Liver (tissue), 9 donors: ENCODE measurements around the gene METTL17. TPM values are rescaled to one million over a fixed set of nuclear protein-coding genes. Genes with fewer than 3 reads are reported as not detected.
A peak's percentile ranks its signal among the peaks of the same experiment; 100 is the strongest.

Source experiments
- DNase-seq: peaks from one replicate; pipeline ENCODE4 v3.0.0-alpha.2; 2017; ENCODE audit warnings: low spot score
- H3K27ac ChIP-seq, 2 donors: one replicate each; pipeline ENCODE4 v1.7.0; 2013; ENCODE audit warnings: inconsistent platforms in 2 of 2, low read length in 2 of 2, control low read depth in 1 of 2, low read depth in 1 of 2, mild to moderate bottlenecking in 1 of 2
- H3K27me3 ChIP-seq, 4 donors: one replicate each; pipeline versions ENCODE4 v1.6.1 to v1.7.0; 2013; ENCODE audit warnings: low read length in 3 of 4, inconsistent platforms in 1 of 4, mild to moderate bottlenecking in 1 of 4, moderate library complexity in 1 of 4; ENCODE audit not compliant: control insufficient read depth in 4 of 4, insufficient read depth in 4 of 4
- H3K36me3 ChIP-seq, 4 donors: one replicate each; pipeline versions ENCODE4 v1.6.1 to v1.7.0; 2013; ENCODE audit warnings: low read length in 3 of 4, mild to moderate bottlenecking in 3 of 4, low read depth in 1 of 4, moderate library complexity in 1 of 4; ENCODE audit not compliant: control insufficient read depth in 4 of 4, insufficient read depth in 3 of 4
- H3K4me1 ChIP-seq, 4 donors: one replicate each; pipeline versions ENCODE4 v1.6.1 to v1.7.0; 2013; ENCODE audit warnings: low read length in 3 of 4, mild to moderate bottlenecking in 3 of 4, moderate library complexity in 1 of 4; ENCODE audit not compliant: control insufficient read depth in 4 of 4, insufficient read depth in 4 of 4
- H3K4me3 ChIP-seq, 3 donors: one replicate each; pipeline versions ENCODE4 v1.6.1 to v1.7.0; 2013; ENCODE audit warnings: low read length in 3 of 3, control low read depth in 1 of 3, low read depth in 1 of 3, mild to moderate bottlenecking in 1 of 3
- H3K9ac ChIP-seq, 2 donors: one replicate each; pipeline ENCODE4 v1.7.0; 2013; ENCODE audit warnings: low read length in 2 of 2, mild to moderate bottlenecking in 2 of 2, moderate library complexity in 2 of 2, control low read depth in 1 of 2, low read depth in 1 of 2
- H3K9me3 ChIP-seq, 4 donors: one replicate each; pipeline versions ENCODE4 v1.6.1 to v1.7.0; 2013; ENCODE audit warnings: low read length in 3 of 4; ENCODE audit not compliant: control insufficient read depth in 4 of 4
- ATF3 ChIP-seq: IDR thresholded peaks from 2 replicates; pipeline ENCODE4 v1.6.1; 2016; ENCODE audit warnings: antibody characterized with exemption
- EGR1 ChIP-seq, 2 donors: IDR thresholded peaks; 2 replicates each; pipeline ENCODE4 v1.6.1; 2016 to 2018; ENCODE audit warnings: antibody characterized with exemption in 2 of 2, low read depth in 2 of 2
- FOXA1 ChIP-seq: IDR thresholded peaks from 2 replicates; pipeline ENCODE4 v1.6.1; 2016; ENCODE audit warnings: antibody characterized with exemption
- FOXA2 ChIP-seq: IDR thresholded peaks from 2 replicates; pipeline ENCODE4 v1.6.1; 2016; ENCODE audit warnings: antibody characterized with exemption
- GABPA ChIP-seq, 2 donors: IDR thresholded peaks in 1 of 2; conservative IDR thresholded peaks in 1 of 2; 2 replicates each; pipeline ENCODE4 v1.6.1; 2016; ENCODE audit warnings: antibody characterized with exemption in 2 of 2, mild to moderate bottlenecking in 1 of 2, moderate library complexity in 1 of 2
- HNF4A ChIP-seq, 2 donors: conservative IDR thresholded peaks; 2 replicates each; pipeline ENCODE4 v1.6.1; 2016; ENCODE audit warnings: antibody characterized with exemption in 2 of 2, mild to moderate bottlenecking in 2 of 2
- HNF4G ChIP-seq: IDR thresholded peaks from 2 replicates; pipeline ENCODE4 v1.6.1; 2016; ENCODE audit warnings: antibody characterized with exemption
- JUND ChIP-seq, 2 donors: IDR thresholded peaks; 2 replicates each; pipeline ENCODE4 v1.6.1; 2016; ENCODE audit warnings: antibody characterized with exemption in 2 of 2
- MAX ChIP-seq: IDR thresholded peaks from 2 replicates; pipeline ENCODE4 v1.6.1; 2016; ENCODE audit warnings: antibody characterized with exemption
- NR2F2 ChIP-seq: IDR thresholded peaks from 2 replicates; pipeline ENCODE4 v1.6.1; 2016; ENCODE audit warnings: antibody characterized with exemption
- RAD21 ChIP-seq, 2 donors: IDR thresholded peaks; 2 replicates each; pipeline ENCODE4 v1.6.1; 2016; ENCODE audit warnings: antibody characterized with exemption in 2 of 2, mild to moderate bottlenecking in 2 of 2
- RXRA ChIP-seq, 2 donors: IDR thresholded peaks; 2 replicates each; pipeline ENCODE4 v1.6.1; 2017 to 2018; ENCODE audit warnings: antibody characterized with exemption in 2 of 2, mild to moderate bottlenecking in 1 of 2
- SP1 ChIP-seq: IDR thresholded peaks from 2 replicates; pipeline ENCODE4 v1.6.1; 2018; ENCODE audit warnings: antibody characterized with exemption, mild to moderate bottlenecking
- TAF1 ChIP-seq: conservative IDR thresholded peaks from 2 replicates; pipeline ENCODE4 v1.6.1; 2016; ENCODE audit warnings: antibody characterized with exemption, mild to moderate bottlenecking
- YY1 ChIP-seq: IDR thresholded peaks from 2 replicates; pipeline ENCODE4 v1.6.1; 2016; ENCODE audit warnings: antibody characterized with exemption, mild to moderate bottlenecking
- WGBS: extraction: QIAGEN DNeasy Blood & Tissue Kit; methylation state at CpG from one replicate; pipeline ENCODE4 v1.1.7; 2013; 5-methylcytosine and 5-hydroxymethylcytosine counted together
- polyA plus RNA-seq, 2 donors: library from polyadenylated mRNA; stranded (reverse) in 1 of 2; unstranded in 1 of 2; fragments of 200-250 nt in 1 of 2; fragments of >200 nt in 1 of 2; fragmentation: Nextera tagmentation in 1 of 2; extraction: Ambion mirVana in 1 of 2; gene quantifications; one replicate each; pipeline versions ENCODE4 v1.2.1 to v1.2.3, GENCODE V29; 2013 to 2015
- total RNA-seq, 2 donors: library from RNA; depleted of rRNA; stranded (reverse); fragments of >200 nt; gene quantifications; one replicate each; pipeline ENCODE4 v1.2.3, GENCODE V29; 2014
- TF ChIP-seq, protein P1 (sequence below): IDR thresholded peaks from 2 replicates; pipeline ENCODE4 v1.6.1; 2016; ENCODE audit warnings: antibody characterized with exemption
- TF ChIP-seq, protein P2 (sequence below): fragments of 150-350 bp; IDR thresholded peaks from 2 replicates; pipeline ENCODE4 v1.5.1; 2017; ENCODE audit warnings: improper control_type of control experiment, low read depth, low read length; ENCODE audit not compliant: missing input control
- donor health status: healthy.
- donor health status: healthy.
- donor health status: healthy.
- donor health status: healthy.
- donor health status: healthy.

The METTL17 gene
- total and polyA plus RNA-seq, 4 donors = 31.0 to 64.8 (median 47.3) TPM

DNA sequence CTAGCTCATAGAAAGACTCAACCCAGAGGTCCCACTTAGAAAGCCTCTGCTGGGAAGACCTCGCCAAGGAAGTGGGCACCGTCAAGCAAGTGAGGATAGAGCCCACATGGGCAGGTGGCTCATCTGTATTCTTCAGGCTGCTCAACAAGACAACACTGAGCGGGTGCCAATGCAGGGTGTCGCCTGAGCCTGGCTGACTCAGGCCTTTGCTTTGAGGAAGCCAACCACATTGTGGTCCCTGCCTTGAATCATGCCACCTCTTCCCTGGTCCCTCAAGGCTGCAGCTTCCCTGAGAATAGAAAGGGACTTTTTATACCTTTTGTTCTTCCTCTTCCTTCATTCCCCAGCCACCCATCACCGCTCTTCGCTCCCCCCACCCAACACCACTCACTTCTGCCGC is 47.0 kb downstream of the METTL17 start (continued):
- TF ChIP-seq JUND (IDR thresholded peaks at IDR 0.05) (no peak), YY1 (no peak), ATF3 (no peak), SP1 (no peak)
- TF ChIP-seq, protein P1, sequence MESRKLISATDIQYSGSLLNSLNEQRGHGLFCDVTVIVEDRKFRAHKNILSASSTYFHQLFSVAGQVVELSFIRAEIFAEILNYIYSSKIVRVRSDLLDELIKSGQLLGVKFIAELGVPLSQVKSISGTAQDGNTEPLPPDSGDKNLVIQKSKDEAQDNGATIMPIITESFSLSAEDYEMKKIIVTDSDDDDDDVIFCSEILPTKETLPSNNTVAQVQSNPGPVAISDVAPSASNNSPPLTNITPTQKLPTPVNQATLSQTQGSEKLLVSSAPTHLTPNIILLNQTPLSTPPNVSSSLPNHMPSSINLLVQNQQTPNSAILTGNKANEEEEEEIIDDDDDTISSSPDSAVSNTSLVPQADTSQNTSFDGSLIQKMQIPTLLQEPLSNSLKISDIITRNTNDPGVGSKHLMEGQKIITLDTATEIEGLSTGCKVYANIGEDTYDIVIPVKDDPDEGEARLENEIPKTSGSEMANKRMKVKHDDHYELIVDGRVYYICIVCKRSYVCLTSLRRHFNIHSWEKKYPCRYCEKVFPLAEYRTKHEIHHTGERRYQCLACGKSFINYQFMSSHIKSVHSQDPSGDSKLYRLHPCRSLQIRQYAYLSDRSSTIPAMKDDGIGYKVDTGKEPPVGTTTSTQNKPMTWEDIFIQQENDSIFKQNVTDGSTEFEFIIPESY = no peak

- Histone ChIP-seq H3K9me3 (no peaks in the 10 kb centered on the region), H3K27me3 (no peaks in the 10 kb centered on the region), H3K27ac (no peak overlapping the region), H3K4me3 (no peak overlapping the region), H3K4me1 (peaks cover 4 to 42% (median 28%) of the 10 kb centered on the region in 4 donors), H3K36me3 (no peaks in the 10 kb centered on the region), H3K9ac (no peak overlapping the region)
- TF ChIP-seq HNF4A (conservative IDR thresholded peaks at IDR 0.05) (no peak), MAX (no peak), NR2F2 (no peak)
- DNase-seq = no peak
- 92% methylated on average over 3 of the region's 3 CpGs for WGBS
These were observed 47.4 kb downstream of the METTL17 start for GRCh38 chr14:21037156-21037555.

DNA sequence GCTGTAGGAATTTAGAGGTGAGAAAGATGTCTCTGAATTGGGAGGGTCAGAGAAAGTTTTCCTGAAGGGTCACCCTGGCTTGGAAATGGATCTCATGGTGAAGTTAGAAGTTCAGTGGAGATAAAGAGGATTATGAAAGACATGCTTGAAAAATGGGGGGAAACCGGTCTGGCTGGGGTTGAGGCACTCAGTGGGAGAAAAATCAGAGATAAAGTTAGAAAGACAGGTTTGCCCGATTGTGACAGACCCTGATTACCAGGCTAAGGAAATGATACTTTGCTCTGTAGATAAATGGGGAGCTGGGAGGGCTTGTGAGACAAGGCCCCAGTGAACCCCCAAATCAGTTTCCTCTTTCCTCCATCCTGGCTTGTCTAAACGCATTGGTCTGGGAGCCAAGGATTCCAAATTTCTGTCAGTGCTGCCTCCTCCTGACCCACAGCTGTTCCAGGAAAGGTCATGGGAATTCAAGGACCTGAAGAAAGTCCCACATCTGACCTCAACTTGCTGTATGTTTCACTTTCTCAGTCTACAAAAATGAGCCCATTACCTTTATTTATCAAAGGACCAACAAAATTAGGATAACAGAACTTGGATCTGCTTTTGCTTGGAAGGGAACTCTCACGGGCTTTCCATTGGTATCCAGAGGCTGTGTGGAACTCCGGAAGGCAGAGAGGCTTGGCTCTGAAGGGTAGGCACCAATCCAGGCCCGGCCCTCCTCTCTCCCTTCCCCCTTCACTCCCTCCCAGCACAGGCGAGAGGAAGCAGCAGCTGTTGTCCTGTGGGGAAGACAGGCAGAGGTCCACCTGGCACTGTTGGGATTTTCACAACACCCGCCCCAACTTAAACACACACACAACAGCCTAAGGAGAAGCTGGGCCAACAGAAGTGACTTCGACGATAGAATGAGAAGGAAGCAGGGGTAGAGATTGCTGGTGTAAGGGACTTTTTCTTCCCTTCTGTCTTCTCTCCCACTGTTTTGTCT is 49.0 kb downstream of the METTL17 start:
- H3K27me3 ChIP-seq = no peaks in the 10 kb centered on the region
- 16% methylated on average over 10 of the region's 10 CpGs for WGBS
- H3K27ac ChIP-seq = peak overlapping the region; percentile 59 to 68
- DNase-seq = no peak
- no peaks in the 10 kb centered on the region for H3K36me3 ChIP-seq
- peaks cover 8 to 57% (median 43%) of the 10 kb centered on the region in 4 donors for H3K4me1 ChIP-seq
- no peaks in the 10 kb centered on the region for H3K9me3 ChIP-seq
- no peak overlapping the region for H3K4me3 ChIP-seq
- peak overlapping the region in 1 of 2 donors; percentile 51 for H3K9ac ChIP-seq
- TF ChIP-seq FOXA1 (peak; percentile 3), RAD21 (IDR thresholded peaks at IDR 0.05) (peak; percentile 43 to 77), JUND (IDR thresholded peaks at IDR 0.05) (peak in 1 of 2 donors; percentile 48), FOXA2 (no peak), MAX (peak; percentile 93), NR2F2 (peak; percentile 92), TAF1 (peak; percentile 55), ATF3 (no peak), HNF4A (conservative IDR thresholded peaks at IDR 0.05) (peak; percentile 72 to 77), GABPA (IDR thresholded peaks at IDR 0.05 in 1 of 2, conservative IDR thresholded peaks at IDR 0.05 in 1 of 2) (peak; percentile 33 to 67), RXRA (IDR thresholded peaks at IDR 0.05) (peak; percentile 85 to 91), EGR1 (IDR thresholded peaks at IDR 0.05; ENCODE audit: low read depth in 2 of 2) (peak in 1 of 2 donors; percentile 78), HNF4G (peak; percentile 18), SP1 (peak; percentile 85)
- TF ChIP-seq, protein P2, sequence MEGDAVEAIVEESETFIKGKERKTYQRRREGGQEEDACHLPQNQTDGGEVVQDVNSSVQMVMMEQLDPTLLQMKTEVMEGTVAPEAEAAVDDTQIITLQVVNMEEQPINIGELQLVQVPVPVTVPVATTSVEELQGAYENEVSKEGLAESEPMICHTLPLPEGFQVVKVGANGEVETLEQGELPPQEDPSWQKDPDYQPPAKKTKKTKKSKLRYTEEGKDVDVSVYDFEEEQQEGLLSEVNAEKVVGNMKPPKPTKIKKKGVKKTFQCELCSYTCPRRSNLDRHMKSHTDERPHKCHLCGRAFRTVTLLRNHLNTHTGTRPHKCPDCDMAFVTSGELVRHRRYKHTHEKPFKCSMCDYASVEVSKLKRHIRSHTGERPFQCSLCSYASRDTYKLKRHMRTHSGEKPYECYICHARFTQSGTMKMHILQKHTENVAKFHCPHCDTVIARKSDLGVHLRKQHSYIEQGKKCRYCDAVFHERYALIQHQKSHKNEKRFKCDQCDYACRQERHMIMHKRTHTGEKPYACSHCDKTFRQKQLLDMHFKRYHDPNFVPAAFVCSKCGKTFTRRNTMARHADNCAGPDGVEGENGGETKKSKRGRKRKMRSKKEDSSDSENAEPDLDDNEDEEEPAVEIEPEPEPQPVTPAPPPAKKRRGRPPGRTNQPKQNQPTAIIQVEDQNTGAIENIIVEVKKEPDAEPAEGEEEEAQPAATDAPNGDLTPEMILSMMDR = no peak
- TF ChIP-seq, protein P1 = peak; percentile 53
